DMS53 (cell line): ENCODE results near the gene SLU7.
A peak's percentile ranks its signal among the peaks of the same experiment; 100 is the strongest.

Experiments
- DNase-seq: peaks from one replicate; lab custom pipeline; 2025; lab: John Stamatoyannopoulos, UW

Gene SLU7

DNA sequence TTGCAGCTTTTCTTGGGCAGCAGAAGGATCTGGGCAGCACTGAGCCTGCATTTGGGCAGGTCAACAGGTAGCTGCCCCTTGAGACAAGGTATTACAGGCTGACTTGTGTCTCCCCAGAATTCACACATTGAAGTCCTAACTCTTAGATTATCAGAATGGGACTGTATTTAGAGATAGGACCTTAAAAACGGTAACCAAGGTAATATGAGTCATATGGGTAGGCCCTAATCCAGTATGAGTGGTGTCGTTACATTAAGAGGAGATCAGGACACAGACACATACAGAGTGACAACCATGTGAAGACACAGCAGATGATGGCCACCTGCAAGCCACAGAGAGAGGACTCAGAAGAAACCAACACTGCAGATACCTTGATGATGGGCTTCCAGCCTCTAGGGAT, 51.6 kb downstream of the SLU7 start:
- DNase-seq: peak; percentile 17

DNA sequence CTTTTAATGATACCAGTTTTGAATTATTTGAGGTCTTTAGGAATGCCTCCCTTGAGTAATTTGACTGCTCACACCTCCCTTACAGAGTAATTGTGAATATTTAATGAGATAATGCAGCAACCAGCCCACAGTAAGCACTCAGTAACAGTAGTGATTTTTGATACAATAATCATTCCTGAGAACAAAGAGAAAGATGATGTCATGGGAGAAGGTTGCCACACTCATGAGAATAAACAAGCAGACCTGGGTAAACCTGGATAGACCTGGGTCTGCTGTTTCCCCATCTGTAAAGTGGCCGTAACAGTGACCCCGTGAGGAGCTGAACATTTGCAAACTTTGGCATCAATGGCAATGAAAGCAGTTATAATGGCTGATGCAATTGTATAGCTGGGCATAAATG, 52.7 kb downstream of the SLU7 start:
- DNase-seq: peak; percentile 22

DNA sequence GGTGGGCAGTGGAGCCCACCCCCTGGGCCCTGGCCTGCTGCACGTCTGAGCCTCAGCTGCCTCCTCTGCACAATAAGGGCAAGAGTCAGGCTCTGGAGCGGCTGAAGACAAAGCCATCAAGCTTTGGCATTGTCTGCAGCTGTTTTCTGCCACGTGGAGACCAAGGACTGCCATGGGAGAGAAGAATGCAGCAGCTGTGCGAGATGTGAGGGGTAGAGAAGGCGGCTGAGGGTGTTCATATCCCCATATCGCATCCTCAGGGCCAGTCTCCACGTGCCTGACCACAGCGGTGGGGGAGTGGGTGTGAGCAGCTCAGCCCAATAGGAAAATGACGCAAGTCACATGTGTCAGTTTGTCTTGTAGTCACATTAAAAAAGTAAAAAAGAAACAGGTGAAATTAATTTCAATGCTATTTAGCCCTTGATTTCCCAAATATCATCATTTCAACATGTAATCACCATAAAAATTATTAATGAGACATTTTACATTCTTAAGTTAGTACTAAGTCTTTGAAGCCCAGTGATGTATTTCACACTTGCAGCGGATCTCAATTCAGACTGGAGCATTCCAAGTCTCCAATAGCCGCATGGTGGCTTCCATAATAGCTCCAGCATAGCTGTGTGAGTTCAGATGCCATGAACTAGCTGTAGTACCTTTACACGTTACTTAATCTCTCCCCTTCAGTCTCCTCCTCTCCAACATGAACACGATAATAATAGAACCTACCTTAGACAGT, 55.1 kb downstream of the SLU7 start:
- no peak for DNase-seq

DNA sequence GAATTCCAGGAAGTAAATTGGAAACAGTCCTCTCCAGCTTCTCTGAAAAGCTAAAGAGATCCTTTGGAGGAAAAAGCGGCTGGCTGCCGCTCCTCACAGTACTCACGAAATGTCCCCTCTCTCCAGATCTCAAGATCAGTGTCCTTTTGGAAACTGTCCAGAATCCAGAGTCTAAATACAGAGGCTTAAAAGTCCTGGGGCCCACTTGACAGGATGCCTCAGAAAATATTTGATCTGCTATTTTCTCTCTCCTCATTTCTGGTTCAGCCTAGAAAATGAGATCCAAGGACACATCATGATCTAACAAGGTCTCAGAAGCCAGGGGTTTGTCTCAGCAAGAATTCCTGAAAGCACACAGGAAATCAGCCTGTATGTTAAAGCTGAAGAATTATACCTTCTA, 55.7 kb downstream of the SLU7 start:
- no peak for DNase-seq

DNA sequence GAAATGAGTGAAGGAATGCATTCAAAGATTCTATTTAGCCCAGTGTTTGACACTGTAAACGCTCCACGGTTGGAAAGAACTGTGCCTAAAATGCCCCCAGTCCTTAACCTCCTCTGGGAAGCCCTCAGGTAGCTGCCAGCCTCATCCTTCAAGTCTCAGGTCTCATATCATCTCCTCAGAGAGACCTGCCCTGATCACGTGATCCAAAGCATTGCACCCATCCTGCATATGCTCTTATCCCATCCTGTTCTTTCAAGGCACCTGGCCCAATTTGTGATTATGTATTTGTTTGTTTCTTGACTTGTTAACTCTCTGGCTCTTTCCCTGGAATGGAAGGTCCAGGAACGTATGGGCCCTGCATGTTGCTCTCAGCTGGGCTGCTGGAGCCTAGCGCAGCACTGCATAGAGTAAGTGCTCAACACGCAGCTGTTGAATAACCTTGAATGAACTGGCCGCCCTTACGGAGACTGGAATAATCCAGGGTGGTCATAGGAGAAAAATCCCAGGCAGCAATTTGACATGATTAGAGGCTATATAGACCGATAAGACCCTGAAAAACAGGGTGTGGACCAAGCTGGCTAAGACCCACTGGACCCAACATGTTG, 57.2 kb downstream of the SLU7 start:
- no peak for DNase-seq

DNA sequence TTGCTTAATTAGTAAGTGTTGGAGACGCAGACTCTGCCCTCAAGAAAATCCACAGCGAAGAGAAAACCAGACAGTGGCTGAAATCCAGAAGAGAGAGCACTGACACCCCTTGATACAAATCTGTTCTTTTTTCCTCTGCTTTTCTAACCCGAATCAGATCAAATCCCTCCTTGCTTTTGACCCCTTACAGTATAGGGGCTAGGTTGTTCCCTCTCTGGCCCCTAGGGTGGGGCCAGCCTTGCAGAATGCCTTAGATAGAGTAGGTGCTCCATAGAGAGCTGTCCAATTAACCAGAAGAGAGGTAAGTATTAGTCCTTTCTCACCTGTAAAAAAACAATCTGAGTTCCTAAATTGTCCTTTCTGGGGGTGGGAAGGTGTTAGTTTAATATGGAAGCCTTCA, 58.6 kb downstream of the SLU7 start:
- no peak for DNase-seq

DNA sequence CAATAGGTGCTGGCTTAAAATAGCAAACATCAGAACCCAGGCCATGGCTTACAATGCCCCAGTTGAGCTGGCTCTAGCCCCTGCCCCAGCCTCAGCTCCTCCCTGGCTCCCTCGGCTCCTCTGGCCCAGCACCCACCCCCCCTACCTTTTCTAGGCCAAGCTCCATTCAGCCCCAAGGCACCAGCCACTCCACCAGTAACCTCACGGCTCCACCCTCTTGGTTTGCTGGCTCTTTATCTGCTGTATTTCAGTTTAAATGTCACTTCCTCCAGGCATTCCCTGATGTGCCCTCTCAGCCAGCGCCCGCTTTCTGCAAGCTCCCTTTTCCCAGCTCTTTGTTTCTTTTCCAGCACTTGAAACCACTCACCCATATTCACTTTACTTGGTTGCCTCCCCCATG, 59.1 kb downstream of the SLU7 start:
- DNase-seq: no peak

DNA sequence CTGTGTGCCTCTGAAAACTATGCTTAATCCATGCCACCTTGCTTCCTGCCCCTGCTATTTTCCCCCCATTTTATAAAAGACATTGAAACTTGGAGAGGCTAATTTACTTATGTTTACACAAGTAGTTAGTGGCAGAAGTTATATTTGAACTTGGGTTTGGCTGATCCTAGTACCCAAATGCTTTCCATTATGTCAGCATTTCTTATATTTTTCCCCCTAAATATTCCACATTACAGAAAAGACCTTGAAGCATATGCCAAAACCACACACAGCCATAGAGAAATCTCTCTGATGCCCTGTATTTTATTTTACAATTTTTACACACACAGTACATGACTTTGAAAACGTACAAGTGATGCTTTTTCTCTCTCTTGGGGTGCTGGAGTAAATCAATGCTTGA, 59.6 kb downstream of the SLU7 start:
- DNase-seq: no peak

DNA sequence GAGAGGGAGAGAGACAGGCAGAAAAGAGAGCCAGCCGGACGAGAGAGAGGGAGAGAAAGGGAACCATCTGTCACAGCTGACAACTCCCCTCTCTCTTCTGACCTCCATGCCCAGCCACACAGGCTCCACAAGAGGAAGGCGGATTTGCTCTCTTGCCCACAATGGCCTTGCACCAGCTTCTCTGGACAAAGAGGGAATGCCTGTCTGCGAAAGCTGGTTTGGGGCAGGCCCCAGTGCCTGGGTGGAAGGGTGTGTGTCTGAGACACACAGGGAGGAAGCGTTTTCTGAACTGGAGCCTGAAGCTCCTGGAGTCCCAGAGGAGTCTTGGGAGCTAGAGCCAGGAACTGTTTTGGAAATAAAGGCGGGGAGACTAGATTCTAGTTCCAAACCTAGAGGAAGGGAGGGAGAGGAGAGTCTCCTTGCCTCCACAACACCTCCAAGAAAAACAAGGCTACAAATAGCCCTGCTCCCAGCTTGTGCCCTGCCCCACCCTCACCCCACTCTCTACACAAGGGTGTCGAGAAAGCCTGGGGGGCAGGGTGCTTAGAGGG, 60.9 kb downstream of the SLU7 start:
- no peak for DNase-seq

DNA sequence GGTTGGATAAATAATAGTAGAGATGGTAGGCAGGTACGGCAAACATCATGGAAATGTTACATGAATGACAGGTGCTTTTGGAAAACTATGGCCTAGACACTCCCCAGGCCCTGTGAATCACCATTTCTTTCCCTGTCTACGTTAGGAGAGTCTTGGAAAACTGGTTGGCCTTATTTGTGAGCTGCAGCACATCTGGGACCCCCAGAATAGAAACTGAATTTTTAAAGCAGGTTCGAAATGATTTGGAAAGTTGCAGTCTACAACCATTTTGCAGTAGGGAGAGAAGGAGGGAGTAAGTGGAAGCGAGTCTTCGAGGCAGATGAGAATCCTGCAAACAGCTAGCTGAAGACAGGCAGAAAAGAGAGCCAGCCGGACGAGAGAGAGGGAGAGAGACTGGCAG, 61.5 kb downstream of the SLU7 start:
- DNase-seq: no peak

DNA sequence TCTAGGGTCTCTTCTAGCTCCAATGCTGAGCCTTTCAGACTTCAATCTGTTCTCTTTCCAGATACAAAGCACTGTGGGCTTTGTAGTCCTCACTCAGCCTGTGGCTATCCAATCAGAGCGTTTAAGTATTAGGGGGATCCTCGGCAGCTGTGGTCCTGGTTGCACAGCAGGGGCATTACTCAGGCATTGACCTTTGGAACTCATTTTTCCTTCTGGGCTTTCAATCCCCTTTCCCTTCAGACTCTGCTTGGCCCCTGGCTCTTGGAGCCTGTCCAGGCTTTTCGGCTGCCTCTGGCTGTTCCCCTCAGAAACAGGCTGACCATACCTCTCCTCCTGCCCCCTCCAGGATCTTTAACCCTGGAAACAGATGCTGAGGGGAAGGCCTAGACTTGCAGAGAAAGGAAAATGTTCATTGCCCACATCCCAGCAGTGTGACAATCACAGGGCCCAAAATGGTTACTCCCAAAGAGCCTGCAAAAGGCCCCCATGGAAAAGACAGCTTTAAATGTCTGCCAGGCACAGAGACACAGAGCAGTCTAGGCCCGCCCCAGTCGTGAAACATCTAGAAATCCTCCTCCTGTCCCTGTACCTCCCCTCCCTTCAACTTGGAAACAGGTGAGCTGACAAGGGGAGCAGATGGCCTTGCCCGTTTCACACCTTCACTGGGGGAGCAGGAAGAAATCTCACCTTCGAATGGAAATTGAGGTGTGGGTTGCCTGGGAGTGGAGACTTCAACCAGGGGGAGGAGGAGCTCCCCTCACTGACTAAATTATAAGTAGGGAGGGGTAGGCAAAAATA, 62.1 kb downstream of the SLU7 start:
- DNase-seq: no peak

DNA sequence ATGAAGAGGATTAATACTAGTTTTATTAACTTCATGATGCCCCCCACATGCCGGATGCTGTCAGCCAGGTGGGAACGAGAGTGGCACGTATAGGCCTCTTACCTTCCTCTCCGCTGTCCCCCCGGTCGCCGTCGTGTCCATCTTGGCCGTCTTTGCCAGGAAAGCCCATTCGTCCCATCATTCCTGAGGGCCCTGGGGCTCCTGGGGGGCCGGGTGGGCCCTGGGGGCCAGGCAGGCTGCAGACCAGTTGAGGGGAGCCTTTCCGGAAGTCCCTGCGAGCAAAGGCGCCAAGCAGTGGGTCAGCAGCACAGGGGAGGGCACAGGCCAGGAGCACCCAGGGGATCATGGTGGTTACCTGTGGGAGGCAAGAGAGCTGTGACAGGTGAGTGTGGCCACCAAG, 64.2 kb downstream of the SLU7 start:
- no peak for DNase-seq

DNA sequence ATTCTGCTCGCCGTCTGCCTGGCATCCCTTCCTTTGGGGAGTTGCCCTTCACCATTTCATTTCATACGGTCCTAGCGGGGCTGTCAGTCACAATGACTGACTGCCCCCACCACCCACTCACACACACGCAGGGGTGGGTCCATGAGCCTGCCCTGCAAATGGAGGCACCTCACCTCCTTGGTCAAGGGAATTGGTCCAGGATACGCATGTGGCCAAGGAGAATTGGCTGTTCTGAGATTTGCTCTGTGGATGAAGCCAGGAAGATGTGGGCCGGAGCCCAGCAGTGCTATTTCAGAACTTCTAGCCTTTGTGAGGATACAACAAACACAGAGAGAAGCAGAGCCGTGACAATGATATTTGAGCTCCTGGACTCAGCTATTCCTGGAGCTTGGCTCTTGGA, 65.5 kb downstream of the SLU7 start:
- DNase-seq: no peak

DNA sequence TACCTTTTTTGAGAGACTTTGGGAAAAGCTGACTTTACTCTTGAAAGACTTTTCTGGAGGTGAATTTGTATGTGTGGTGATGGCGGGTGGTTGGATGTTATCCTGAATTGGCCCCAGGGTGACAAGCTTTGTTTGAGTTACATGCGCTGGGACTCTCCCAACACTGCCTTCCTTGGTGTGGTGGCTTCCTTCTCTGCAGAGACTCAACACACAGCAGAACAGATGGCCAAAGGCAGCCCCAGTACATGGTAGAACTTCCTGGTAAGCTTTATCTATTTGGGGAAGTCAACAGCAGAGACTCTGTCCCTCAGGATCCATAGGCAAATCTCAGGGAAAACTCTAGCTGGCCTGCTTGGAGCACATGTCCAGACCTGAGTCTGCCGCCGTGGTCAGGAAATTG, 66.6 kb downstream of the SLU7 start:
- no peak for DNase-seq
